HG02798 (cell line): Measurements from ENCODE around the gene KRTAP5-3.
"Not testable (repeated sequence)": the region's sequence is repeated elsewhere in the genome, so short reads cannot be mapped to it uniquely, and the experiment has no call there.

Experiments used
- ATAC-seq: cut with Tn5 transposase; IDR thresholded peaks from one replicate; pipeline ENCODE4 v1.9.1; 2021; ENCODE audit warnings: mild to moderate bottlenecking; ENCODE audit not compliant: unreplicated experiment, poor library complexity

KRTAP5-3 gene

GRCh38 chr11:1589191-1589963 is 18.9 kb downstream of the KRTAP5-3 start:
- not testable (repeated sequence) for ATAC-seq

- ATAC-seq: no peak
These were observed 21.6 kb downstream of the KRTAP5-3 start for GRCh38 chr11:1586699-1587098.

- not testable (repeated sequence) for ATAC-seq
These were observed 23.4 kb downstream of the KRTAP5-3 start, which contains the start of gene KRTAP5-1 for GRCh38 chr11:1584661-1585370. TSS of gene KRTAP5-1 (minus strand) at chr11:1585283. CDS start at chr11:1585249, 34 bp downstream.

GRCh38 chr11:1582909-1583308 is 25.4 kb downstream of the KRTAP5-3 start:
- not testable (repeated sequence) for ATAC-seq

- ATAC-seq: no peak
These were observed 26.3 kb downstream of the KRTAP5-3 start for GRCh38 chr11:1581976-1582375.

DNA sequence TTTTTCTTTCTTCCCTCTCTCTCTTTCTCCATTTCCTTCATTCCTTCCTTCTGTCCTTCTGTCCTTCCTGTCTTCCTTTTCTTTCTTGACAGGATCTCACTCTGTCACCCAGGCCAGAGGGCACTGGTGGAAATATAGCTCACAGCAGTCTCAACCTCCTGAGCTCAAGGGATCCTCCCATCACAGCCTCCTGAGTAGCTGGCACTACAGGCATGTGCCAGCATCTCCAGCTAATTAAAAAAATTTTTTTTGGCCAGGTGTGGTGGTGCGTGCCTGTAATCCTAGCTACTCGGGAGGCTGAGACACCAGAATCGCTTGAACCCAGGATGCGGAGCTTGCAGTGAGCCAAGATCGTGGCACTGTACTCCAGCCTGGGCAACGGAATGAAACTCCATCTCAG is 31.4 kb downstream of the KRTAP5-3 start:
- ATAC-seq: no peak

DNA sequence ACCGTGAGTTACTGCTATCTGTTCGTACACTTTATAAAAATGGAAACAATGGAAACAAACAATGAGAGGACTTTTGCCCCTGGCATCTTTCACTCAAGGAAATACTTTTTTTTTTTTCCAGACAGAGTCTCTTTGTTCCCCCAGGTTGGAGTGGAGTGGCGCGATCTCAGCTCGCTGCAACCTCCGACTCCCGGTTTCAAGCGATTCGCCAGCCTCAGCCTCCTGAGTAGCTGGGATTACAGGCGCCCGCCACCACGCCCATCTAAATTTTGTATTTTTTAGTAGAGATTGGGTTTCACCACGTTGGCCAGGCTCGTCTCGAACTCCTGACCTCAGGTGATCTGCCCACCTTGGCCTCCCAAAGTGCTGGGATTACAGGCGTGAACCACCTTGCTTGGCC is 32.5 kb downstream of the KRTAP5-3 start:
- ATAC-seq: not testable (repeated sequence)

GRCh38 chr11:1574933-1575242 is 33.4 kb downstream of the KRTAP5-3 start:
- no peak for ATAC-seq

GRCh38 chr11:1574238-1574932 is 33.9 kb downstream of the KRTAP5-3 start:
- peak; percentile 39 for ATAC-seq

GRCh38 chr11:1573903-1574237 is 34.4 kb downstream of the KRTAP5-3 start:
- no peak for ATAC-seq

DNA sequence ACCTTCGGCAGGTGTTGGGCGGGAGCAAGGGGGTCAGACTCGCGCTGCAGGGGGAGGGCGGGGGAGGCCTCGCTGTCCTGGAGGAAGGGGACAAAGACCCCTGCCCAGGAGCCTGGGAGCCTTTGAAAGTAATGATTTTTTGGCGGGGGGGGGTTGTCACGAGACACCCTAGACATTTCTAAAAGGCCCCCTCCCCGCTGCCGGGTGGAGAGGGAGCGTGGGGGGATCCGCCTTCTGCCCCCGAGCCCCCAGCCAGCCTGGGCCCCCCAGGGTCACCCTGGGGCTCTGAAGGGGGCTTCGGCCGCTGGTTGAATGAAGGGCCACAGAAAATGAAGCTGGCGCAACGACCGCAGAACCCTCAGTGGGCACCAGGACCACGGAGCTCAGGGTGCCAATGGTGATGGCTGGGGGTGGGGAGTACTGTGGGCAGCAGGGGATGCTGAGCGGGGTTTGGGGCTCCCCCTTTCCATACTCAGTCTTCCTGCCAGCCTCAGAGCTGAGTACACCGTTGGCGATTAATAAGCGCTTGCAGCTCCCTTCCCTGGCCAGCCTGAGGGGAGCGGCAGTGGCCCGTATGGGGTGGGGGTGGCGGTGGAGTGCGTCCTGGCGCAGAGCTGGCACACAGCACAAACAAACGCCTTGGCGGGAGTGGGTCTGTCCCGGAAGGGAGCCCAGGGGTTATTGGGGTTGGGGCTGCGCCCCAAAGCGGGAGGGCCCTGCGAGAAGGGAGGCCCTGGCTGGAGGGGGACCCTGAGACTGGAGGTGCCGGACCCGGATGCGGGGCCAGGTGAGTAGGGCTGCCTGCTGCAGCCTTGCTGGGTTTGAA is 35.0 kb downstream of the KRTAP5-3 start:
- no peak for ATAC-seq

- peak; percentile 74 for ATAC-seq
These were observed 35.8 kb downstream of the KRTAP5-3 start, which contains the start of gene DUSP8 for GRCh38 chr11:1572197-1573076. TSS of gene DUSP8 (minus strand) at chr11:1572271. CDS start at chr11:1565826, 6,445 bp downstream.

DNA sequence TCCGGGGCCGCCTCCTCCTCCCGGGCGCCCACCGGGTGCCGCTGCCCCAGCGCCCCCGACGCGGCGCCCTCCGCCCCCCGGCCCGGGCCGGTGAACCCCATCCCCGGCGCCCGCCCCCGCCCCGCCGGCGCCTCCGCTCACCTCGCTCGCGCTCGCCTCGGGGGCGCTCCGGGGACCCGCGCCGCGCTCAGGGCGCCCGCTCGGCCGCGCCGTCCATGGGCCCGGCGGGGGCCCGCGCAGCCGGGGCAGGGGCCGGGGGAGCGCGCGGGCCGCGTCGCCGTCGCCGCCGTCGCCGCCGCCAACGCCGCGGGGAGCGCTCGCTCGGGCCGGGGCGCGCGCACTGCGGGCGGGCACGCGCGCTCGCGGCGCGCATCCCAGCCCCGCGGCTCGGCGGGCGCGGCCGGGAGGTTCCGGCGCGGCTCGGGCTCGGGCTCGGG is 36.5 kb downstream of the KRTAP5-3 start:
- ATAC-seq: no peak

DNA sequence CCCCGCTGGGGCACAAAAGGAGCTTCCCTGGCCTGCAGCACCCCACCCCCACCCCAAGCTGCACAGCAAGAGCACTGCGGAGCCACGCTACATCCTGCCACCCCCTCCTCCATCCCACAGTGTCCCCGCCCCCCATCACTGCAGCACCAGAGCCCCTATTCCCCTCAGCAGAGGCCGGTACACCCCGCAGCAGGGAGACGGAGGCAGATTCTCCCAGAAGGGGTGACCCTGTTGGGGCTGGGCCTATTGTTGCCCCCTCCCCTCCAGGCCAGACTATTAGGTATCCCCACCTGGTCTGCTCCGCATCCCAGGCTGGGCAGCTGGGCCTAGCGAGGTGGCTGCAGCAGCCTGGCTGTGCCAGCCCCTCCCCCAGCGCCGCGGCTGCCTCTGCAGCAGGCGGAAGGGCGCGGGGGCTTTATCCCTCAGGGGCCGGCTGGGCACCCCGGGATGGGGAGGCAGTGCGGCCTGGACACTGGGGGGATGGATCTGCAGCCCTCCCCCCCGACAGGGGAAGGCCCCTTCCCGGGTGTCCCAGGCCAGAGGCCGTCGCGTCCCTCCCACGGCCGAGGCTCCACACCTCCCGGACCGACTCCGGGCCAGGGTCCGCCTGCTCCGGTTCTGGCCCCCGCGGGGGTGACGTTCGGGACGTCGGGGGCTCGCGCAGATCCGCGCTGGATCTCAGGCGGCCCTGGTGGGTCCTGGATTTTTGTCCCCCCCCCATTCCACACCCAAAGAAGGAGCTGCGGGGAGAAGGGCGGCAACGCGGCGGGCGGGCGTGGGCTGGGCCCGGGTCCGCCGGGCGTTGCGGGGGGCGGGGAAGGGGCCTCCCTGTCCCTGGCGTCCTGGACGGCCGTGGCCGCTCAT is 37.1 kb downstream of the KRTAP5-3 start:
- no peak for ATAC-seq

- no peak for ATAC-seq
These were observed 37.8 kb downstream of the KRTAP5-3 start for GRCh38 chr11:1570531-1570895.

DNA sequence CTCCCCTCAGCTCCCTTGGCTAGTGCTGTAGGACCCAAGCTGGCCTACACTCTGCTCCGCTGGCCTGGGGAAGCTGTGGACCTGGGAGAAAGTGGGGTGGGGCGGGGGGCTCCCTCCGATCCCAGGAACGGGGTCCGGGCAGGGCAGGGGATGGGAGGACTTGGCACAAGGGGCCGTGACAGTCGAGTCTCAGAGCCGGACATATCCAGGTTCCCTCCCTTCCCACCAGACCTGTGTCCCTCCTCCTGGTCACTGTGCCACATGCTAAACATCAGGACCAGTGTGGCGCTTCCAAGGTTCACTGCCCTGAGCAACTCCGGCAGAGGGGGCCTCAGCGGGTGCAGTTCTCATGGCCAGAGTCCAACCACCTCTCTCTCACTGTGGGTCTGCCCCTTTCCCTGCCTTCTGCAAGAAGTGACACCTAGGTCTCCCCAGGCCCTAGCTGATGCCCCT is 38.2 kb downstream of the KRTAP5-3 start:
- no peak for ATAC-seq

DNA sequence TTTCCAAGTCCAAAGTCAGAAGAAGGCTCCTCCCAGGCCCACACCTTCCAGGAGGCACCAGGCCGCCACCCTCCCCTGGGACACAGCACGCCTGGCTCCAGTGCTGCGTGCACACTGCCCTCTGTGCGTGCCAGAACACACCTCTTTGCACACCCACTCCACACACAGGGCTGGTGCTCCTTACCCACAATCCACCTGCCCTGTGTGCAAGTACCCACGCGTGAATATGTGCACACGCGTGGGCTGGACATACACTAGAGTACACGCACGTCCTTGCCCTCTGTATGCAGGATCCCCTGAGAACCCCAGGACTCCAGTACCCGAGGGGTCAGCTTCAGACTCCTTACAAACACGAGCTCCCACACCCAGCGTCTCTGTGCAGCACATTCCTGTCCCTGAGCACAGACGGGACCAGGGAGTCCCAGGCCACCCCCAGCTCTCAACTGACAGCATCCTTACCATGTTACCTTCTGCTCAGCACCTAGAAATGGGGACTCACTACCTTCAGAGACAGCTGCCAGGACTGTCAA is 38.9 kb downstream of the KRTAP5-3 start:
- no peak for ATAC-seq

DNA sequence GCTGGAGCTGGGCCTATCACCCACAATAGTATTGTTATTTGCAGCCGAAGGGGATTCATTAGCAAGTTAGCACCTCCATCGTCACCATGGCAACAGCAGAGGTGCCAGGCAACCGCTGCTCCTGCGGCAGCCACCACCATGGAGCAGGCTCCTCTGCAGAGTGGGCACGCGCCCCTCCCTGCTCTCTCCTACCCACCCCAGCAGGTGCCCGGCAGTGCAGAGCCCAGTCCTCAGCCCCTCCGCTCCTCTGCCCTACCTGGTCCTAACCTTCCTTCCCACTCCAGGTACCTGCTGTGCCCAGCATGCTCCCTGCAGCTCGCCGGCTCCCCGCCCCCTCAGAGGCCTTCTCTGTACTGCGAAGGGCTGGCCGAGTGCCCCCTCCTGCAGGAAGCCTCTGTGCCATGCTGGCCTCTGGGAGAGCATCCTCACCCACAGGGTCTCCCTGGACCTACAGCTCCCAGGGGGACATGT is 39.8 kb downstream of the KRTAP5-3 start:
- ATAC-seq: no peak
